DMS79 treated with DMSO at 0.1 percent for 48 hours (cell line): ENCODE measurements around the gene USP2.

Source experiments
- DNase-seq: peaks from one replicate; lab custom pipeline; 2025; lab: John Stamatoyannopoulos, UW

The USP2 gene

DNA sequence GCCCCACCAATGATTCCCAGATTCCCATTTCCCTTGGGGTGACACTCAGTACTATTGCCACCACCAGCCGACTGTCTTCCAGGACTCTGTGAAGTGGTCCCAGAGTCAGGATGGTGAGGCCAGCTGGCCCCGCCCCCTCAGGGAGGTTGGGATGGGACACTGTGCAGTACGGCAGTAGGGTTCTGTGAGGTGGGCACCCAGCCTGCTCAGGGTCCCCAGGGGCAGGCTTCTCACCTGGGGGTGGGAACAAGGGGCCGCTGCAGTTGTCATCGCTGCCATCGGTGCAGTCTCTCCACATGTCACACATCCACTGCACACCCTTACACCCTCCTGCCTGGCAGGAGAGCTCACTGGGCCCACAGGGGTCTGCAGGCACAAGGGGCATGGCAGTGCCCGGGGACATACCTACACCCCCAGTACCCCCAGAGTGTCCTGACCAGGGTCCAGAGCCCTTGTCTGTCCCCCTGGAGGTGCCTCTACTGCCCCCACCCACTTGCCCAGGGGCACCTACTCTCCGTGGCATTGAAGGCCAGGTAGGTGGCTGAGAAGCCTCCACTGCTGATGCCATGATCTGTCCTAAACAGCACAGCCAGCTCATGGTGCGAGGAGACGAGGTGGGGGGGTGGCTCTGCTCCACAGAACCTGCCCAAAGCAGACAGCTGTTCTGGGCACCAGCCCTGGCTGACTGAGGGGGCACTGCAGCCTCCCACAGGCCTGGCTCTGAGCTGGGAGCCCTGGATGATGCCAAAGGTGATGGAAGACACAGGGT is 38.9 kb downstream of the USP2 start:
- no peak for DNase-seq

DNA sequence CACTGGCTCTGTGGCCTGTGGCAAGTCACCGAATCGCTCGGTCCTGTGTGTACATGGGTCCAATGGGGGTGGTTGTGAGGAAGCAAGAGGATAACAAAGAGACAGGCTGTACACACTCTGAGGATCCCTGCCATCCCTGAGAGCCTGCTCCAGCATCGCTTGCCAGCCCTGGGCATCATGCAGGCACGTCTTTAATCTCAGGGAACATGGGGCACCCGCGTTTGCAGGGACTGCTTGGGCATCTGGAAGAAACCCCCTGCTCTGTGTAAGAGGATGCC is 39.5 kb downstream of the USP2 start:
- no peak for DNase-seq

DNA sequence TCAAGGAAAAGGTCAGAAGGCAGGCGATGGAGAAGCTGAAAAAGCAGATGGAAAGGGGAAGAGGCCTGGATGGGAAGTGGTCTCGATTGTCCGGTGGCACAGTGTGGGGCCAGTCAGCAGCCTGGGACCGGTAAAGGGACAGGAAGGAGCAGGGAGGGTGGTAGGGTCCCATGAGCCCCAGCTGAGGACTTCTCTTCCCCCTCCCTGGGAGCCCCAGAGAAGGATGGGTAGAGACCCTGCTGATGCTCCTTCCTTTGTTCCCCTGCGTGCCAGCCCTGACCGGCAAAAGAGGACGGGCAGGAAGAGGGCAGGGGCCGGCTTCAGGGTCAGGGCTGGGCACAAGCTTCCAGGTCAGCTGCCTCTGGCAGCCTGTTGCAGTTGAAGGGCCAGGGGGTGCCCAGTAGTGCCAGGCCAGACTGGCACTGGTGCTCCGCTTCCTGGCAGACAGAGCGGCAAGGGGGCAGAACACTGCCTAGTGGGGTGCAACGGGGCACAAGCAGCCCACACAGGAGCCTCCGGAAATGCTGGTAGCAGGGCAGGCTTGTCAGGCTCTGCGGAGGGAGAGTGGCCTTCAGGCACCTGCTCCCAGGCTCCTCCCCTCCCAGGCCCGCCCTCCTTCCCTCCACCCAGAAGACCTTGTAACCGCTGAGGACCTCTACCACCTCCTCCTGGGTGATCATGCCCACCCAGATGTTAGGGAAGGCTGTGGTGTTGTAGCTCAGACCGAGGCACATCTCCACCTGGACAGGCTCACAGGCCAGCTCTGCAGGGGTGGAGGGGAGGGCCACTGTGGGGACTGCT is 40.1 kb downstream of the USP2 start:
- no peak for DNase-seq

DNA sequence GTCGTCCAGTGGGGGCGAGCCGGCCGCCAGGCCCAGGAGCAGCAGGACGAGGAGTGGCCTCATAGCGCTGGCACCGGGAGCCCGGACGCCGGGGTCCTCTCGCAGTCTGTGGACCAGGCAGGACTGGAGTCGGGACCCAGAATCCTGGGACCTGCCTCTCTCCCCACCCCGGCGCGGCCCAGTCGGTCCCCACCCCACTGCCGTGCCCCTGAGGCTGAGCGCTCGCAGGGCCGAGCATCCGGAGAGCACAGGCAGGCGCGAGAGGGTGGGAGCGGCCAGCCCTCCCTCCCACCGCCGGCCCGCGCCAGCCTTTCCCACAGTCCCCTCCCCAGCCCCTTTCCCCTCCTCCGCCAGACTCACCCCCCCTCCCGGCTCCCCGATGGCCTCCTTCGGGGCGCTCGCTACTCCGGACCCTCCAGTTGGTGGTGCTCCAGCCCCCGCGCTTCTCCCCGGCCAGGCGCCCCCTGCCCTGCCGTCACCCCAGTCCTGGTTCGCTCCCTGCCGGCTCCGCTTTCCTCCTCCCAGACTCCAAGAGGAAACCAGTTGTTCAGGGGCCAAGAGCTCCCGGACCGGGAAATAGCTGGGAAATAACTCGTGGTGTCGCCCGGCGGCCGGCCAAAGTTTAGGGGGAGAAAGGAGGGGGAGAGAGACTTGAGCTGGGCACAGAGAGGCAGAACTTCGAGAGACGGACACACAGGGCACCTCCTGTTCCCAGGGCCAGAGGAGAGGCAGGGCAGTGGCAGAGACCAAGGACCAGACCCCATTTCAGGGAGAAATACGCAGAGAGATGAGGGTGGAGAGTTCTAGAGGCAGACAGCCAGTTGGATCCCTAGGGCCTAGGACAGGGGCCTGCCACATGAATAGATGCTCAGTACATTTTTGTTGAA is 40.9 kb downstream of the USP2 start, which contains the start of gene C1QTNF5:
Gene C1QTNF5 (minus strand): TSS at position 549 of the 887 bp plus-strand sequence. CDS start 486 bp downstream, at position 63.
- DNase-seq, result no peak

DNA sequence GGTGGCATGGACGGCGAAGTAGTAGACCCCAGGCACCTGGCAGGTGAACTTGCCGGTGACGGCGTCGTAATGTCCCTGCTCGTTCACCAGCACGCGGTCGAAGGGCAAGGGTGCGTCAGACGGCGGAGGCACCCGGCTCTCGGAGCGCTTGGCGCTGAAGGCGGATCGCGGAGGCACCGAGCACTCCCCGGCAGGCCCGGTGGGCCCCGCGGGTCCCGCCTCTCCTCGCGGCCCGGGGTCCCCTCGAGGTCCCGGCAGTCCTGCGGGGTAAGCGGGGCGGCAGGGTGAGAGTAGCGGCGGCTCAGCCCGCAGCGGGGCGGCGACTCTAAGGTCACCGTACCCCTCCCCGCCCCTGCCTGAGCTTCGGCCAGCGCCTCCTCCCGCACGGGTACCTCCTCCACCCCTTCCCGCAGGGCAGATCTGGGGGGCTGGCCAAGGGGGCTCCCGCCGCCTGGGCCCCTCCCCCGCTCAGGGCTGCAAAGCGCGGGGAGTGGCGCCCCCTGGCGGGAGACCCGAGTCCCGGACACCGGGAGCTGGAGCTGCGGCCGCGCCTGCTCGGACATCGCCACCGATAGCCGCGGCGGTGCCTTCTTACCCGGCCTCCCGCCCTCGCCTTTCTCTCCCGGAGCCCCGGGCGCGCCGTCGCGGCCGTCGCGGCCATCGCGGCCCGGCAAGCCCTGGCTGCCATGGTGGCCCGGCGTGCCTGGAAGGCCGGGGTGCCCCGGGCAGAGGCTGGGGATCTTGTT is 41.7 kb downstream of the USP2 start:
- no peak for DNase-seq

DNA sequence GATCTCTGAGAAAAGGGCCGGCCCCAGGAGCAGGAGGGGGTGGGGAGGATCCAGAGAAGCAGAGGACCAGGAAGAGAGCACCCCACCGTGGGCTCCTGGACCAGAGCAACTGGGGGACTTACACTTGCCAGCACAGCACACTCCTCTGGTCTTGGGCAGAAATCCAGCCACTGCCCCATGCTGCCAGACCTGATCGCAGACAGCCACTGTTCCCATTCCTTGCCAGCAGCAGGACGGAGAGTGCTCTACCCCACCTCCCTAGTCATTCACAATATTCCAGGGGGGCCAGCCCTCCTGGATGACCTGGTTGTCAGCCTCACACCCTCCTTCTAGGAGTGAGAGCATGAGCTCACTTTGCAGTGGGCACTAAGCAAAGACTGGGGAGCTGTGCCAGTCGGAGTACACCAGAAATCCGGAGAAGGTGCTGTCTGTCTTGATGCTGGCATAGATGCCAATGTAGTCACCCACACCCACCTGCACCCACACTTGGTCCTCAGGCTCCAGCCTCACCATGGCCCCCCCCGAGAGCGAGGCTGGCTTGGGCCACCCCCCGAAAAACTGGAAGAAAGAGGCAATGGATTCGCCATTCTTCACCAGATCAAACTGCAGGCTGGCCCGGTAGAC is 42.4 kb downstream of the USP2 start:
- DNase-seq, result no peak

DNA sequence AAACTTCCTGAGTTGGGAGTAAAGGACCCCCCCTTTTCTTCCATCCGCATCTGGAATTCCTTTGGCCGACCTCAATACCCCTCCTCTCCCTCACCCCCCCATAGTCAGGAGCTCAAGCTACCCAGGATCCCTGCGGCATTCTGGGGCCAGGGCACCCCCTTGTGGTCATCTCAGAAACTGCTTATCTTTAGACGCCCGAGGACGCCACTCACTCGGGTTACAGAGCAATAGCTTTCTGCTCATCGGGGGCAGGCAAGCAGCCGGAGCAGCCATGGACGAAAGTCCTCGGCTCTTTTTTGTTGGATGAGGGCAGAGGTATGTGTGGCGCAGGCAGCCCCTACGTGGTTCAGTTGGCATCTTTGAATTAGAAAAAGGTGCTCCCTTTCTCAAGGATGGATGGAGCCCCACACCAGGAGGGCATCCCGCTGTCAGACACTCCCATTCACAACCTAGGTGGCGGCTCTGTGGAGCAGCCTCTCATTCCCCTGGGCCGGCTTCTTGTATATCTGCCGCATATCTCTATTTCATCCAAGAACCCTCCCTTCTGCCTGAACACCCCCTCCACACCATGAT is 43.1 kb downstream of the USP2 start:
- peak; percentile 35 for DNase-seq

DNA sequence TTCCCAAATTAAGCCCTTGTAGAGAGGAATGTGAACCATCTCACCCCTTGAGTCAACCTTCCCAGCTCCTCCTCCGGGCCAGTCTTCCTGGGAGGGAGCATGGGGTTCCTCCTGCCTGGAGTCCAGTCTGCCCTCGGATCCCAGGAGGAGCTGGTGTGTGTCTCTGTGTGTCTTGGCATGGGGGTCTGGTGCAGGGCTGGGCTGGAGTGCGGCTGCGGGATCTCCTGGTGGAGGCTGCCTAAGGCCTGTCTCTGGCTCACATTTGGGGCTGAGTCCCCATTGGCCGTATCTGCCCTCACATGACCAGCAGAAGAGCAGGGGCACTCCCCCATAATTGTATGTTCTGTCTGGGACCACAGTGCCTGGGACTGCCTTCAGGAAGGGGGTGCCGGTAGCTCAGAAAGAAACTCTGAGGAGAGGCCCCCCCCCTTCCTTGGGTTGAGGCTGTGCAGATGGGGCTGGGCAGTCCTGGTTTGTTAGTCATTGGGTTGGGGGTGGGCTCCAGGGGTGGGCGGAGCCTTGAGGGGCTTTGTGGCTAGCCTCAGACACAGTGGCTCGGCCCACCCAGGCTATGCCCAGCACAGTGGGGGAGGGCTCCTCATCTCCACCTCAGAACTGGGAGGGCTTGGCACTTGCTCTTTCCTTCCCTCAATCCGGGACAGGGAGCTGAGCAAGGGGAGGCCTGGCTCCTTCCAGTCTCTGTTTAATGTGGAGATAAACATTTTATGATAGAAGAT is 43.7 kb downstream of the USP2 start:
- no peak for DNase-seq

DNA sequence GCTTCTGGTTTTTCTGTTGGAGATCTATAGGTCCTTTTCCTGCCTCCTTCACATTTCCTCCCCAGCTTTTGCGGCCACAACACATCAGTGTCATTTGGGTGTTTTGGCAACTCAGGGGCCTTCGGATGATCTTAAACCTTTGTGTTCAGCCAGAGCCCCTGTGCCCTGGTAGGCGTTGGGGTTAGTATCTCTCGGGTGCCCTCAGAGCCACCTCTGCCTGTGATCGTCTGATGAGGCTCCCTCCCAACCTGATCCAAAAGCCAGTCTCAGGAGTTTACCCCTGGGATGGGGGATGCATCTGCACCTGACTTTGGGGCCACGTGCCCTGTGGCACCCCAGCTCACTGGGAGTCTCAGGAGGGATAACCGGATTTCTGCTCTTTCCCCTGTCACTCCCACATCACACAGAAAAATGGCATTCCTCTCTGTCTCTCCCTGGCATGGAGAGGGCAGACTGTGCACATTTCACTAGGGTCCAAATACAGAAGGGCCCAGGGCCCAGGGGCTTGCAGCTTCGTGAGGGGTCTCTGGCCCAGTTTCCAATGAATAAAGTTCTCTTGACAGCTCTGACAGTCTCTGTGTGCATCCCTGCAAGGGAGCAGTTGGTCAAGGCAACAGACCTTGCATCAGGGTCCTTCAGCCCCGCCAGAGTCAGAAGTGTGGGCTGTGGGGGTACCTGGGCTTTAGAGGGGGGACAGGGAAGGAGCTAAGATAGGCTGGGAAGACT is 44.6 kb downstream of the USP2 start:
- no peak for DNase-seq

DNA sequence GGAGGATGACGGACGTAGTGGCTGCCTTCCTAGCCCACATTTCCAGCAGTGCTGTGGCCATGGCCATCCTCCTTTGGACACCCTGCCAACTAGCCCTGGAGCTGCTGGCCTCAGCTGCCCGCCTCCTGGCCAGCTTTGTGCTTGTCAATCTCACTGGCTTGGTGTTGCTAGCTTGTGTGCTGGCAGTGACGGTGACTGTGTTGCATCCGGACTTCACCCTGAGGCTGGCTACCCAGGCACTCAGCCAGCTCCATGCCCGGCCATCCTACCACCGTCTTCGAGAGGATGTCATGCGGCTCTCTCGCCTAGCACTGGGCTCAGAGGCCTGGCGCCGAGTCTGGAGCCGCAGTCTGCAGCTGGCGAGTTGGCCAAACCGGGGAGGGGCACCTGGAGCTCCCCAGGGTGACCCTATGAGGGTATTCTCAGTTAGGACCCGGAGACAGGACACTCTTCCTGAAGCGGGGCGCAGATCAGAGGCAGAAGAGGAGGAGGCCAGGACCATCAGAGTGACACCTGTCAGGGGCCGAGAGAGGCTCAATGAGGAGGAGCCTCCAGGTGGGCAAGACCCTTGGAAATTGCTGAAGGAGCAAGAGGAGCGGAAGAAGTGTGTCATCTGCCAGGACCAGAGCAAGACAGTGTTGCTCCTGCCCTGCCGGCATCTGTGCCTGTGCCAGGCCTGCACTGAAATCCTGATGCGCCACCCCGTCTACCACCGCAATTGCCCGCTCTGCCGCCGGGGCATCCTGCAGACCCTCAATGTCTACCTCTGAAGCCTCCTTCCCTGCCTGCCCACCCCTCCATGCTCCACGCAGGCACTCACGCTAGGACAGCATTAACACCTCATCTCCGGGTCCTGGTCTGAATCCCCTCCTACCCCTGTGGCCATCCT is 45.6 kb downstream of the USP2 start:
- no peak for DNase-seq

DNA sequence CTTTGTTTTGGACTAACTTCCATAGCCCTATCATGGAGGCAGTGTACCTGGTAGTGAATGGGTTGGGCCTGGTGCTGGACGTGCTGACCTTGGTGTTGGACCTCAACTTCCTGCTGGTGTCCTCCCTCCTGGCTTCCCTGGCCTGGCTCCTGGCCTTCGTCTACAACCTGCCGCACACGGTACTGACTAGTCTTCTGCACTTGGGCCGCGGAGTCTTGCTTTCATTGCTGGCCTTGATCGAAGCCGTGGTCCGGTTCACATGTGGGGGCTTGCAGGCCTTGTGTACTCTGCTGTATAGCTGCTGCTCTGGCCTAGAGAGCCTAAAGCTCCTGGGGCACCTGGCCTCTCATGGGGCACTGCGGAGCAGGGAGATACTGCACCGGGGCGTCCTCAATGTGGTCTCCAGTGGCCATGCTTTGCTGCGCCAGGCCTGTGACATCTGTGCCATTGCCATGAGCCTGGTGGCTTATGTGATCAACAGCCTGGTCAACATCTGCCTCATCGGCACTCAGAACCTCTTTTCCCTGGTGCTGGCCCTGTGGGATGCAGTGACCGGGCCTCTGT is 46.3 kb downstream of the USP2 start:
- DNase-seq, result no peak

DNA sequence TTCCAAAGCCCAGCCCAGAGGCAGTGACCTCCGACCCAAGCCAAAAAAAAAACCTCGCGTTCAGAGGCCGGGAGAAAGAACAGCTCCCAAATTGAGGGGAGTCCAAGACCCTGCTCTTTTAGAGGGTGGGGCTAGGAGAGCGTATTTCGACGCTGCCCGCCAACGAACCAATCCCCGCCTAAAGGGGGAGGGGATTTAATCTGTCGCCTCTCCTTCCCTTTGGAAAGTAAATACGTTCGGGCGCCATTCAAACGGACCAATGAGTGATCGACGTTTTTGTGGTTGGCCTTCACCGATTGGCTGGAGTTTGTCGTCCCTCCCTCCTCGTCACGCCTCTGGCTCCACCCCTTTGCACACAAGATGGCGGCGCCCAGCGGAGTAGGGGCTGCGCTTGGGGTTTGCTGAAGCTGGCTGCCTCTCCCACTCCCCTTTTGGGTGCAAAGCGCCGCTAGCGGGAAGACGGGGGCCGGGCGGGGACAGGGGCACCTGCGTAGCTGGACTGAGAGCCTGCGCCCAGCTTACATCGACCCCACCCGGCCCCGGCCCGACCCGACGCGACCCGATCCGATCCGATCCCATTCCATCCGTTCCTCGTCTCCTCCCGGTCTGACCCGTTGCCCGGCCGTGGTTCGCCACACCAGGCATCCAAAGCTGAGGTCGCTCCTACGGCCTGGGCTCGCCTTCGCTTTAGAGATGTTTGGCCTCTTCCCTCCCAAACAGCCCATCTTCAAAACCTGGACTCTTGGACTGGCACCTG is 47.1 kb downstream of the USP2 start, which contains the start of gene RNF26:
Gene RNF26 (plus strand): TSS at position 354 of the 757 bp plus-strand sequence. CDS start 596 bp downstream, outside the sequence.
- peak; percentile 99 for DNase-seq

DNA sequence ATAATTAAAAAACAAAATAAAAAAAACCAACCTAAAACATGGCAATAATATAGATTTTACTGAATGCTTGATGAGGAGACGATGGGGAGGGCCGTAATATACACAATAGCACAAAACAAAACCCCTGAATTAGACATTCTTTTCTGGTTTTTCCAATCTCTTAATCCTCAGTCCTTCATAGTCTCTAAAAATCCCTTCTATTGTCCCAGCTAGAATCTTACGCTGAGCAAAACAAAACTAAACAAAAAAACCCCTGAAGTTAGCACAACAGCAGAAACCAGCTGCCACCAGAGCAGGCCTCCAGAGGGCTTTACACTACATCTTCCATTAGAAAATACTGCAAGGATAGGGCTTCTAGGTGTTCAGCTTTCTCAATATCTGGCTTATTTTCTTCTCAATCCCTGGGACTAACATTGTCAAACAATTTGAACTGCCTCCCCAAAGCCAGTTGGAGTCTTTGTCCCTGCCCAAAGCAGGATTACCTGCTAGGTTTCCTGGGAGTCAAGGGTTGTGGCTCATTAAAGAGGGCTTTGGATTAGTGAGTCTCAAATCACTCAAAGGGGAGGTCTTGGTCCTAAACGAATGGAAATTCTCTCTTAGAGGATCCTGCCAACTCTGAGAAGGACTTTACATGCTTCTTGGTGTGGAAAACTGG is 49.3 kb downstream of the USP2 start:
- no peak for DNase-seq

DNA sequence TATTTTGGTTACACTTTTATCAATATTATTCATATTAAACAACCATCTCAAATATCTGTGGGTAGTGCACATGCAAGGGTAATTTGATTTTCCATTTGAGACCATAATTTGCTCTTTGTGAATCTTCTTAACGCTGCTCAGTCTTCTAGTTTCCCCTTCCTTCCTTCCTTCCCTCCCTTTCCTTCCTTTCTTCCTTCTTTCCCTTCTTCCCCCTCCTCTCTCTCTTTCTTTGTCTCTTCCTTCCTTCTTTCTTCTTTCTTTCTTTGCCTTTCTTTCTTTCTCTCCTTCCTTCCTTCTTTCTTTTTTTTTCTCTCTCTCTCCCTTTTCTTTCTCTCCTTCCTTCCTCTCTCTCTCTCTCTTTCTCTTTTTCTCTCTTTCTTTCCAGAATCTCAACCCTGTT is 51.3 kb downstream of the USP2 start:
- DNase-seq, result no peak

DNA sequence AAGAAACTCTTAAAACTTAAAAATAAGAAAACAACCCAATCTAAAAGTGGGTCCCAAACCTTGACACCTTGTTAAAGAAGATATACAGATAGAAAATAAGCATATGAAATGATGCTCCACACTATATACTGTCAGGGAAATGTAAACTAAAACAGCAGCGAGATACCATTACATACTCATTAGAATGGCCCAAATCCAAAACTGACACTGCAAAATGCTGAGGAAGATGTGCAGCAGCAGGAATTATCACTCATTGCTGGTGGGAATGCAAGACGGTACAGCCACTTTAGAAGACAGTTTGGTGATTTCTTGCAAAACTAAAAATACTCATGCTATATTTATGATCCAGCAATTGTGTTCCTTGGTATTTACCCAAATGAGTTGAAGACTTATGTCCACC is 52.2 kb downstream of the USP2 start:
- no peak for DNase-seq

DNA sequence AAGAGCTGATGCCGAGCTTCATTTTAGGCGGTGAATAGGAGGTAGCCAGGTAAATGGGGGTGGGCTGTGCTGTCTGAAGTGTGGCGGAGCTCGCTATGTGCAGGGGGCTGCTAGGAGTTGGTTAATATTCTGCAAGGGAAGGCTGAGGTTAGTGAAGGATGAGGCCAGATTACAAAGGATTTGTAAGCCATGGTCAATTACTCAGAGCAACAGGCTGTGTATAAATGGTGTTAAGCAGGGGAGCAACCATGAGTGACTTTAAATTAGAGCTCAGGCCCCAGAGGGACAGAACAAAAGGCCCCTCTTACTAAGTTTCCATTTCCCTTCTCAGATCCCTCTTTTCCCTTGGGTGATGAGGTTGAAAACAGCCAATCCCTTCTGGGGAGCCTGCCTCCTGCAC is 57.3 kb downstream of the USP2 start:
- no peak for DNase-seq

DNA sequence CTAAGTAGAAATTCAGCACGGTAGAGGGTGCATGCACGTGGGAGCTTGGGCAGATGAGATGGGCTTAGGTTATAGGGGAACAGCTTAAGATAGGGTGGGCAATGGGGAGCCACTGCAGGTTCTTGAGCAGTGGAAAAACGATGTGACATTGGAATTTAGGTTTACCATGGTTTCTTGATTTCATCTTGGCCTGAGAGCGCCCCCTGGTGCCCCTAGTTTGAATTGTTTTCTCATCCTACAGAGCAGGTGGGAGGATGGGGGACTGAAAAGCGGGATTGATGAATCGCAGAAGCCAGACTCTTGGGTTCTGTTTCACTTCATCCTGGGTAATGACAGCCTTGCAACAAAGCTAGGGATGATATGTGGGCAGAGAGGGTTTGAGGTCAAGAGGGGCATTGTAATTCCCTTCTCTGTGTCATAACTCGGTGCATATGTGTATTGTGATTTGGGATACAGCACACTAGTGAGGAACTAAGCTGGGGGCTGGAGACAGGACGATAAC is 57.9 kb downstream of the USP2 start:
- peak; percentile 19 for DNase-seq
